ENCODE measurements around the gene ORC6.

Gene ORC6

GRCh38 chr16:46730801-46731690 is 41.6 kb downstream of the ORC6 start:
- TF ChIP-seq, protein P1, sequence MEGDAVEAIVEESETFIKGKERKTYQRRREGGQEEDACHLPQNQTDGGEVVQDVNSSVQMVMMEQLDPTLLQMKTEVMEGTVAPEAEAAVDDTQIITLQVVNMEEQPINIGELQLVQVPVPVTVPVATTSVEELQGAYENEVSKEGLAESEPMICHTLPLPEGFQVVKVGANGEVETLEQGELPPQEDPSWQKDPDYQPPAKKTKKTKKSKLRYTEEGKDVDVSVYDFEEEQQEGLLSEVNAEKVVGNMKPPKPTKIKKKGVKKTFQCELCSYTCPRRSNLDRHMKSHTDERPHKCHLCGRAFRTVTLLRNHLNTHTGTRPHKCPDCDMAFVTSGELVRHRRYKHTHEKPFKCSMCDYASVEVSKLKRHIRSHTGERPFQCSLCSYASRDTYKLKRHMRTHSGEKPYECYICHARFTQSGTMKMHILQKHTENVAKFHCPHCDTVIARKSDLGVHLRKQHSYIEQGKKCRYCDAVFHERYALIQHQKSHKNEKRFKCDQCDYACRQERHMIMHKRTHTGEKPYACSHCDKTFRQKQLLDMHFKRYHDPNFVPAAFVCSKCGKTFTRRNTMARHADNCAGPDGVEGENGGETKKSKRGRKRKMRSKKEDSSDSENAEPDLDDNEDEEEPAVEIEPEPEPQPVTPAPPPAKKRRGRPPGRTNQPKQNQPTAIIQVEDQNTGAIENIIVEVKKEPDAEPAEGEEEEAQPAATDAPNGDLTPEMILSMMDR (IDR thresholded peaks at IDR 0.05; ENCODE audit: control insufficient read depth, extremely low read depth, insufficient read depth) = no peak
- DNase-seq (ENCODE audit: low read depth) = no peak
- no peak overlapping the region for H3K4me3 ChIP-seq (ENCODE audit: low read depth, low read length)

GRCh38 chr16:46731691-46732555 is 42.5 kb downstream of the ORC6 start:
- no peak for DNase-seq (ENCODE audit: low read depth)
- TF ChIP-seq, protein P1 (IDR thresholded peaks at IDR 0.05; ENCODE audit: control insufficient read depth, extremely low read depth, insufficient read depth) = no peak
- H3K4me3 ChIP-seq (ENCODE audit: low read depth, low read length) = no peak overlapping the region

- no peak overlapping the region for H3K4me3 ChIP-seq (ENCODE audit: low read depth, low read length)
- TF ChIP-seq, protein P1 (IDR thresholded peaks at IDR 0.05; ENCODE audit: control insufficient read depth, extremely low read depth, insufficient read depth) = no peak
- no peak for DNase-seq (ENCODE audit: low read depth)
Measured at GRCh38 chr16:46732561-46732960, 43.1 kb downstream of the ORC6 start.

GRCh38 chr16:46733319-46733830 is 43.9 kb downstream of the ORC6 start:
- no peak overlapping the region for H3K4me3 ChIP-seq (ENCODE audit: low read depth, low read length)
- no peak for DNase-seq (ENCODE audit: low read depth)
- TF ChIP-seq, protein P1 (IDR thresholded peaks at IDR 0.05; ENCODE audit: control insufficient read depth, extremely low read depth, insufficient read depth) = no peak

DNA sequence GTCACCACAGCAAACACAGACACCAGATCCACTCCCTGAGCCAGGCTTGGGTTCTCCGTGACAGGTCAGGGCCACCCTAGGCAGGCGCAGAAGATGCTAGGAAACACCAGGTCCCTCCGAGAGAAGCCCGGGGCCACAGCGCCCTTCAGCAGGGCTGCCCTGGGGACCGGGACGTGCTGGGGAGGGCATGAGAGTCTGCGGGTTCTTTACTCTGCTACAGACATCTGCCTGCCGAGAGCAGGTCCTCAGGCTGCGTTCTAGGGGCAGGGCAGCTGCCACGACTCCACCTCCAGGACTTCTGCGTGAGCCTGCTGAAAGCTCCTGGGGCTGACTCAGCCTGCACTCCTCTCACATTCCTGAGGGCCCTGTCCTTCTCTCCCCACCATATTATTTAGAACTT is 47.2 kb downstream of the ORC6 start:
- TF ChIP-seq, protein P1 (IDR thresholded peaks at IDR 0.05; ENCODE audit: control insufficient read depth, extremely low read depth, insufficient read depth) = no peak
- H3K4me3 ChIP-seq (ENCODE audit: low read depth, low read length) = no peak overlapping the region
- no peak for DNase-seq (ENCODE audit: low read depth)

DNA sequence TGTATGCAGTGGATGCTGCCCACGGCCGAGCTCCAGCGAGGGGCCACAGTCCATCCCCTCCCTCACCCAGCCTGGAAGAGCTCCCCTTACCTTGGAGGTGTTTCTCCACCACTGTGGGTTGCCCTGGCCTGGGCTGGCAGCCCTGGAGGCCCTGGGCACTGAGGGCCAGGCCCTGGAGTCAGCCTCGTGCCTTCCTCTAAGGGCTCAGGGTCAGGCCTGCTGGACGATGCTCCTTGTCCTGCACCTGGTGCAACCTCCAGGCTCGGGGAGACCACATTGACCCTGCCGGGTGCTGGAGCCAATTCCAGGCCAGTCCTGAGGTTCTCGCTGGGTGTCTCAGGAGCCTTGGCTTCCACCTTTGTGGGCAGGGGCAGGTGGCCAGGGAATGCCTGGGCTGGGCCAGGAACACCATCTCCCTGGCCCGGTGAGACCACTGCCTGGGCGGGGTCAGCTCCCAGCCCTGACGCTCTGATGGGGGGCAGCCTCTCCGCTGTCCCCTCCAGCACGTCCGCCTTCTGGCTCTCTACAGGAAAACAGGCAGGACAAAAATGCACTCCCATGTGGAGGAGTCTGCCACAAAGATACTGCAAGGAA is 48.3 kb downstream of the ORC6 start:
- TF ChIP-seq, protein P1 (IDR thresholded peaks at IDR 0.05; ENCODE audit: control insufficient read depth, extremely low read depth, insufficient read depth) = no peak
- H3K4me3 ChIP-seq (ENCODE audit: low read depth, low read length) = no peak overlapping the region
- no peak for DNase-seq (ENCODE audit: low read depth)
